BLaER1 treated with 17β-estradiol and CSF1 and Interleukin-3, amounts not matched to agents 10 nM and 100 nM (cell line): ENCODE results near the gene ITSN1.

Experiments used
- H3K27ac ChIP-seq, 11 experiments: shearing (Covaris generic); formaldehyde crosslinking; 2 replicates each; pipeline ENCODE4 v1.8.1; 2022
- H3K27me3 ChIP-seq, 11 experiments: shearing (Covaris generic); formaldehyde crosslinking; 2 replicates each; pipeline ENCODE4 v1.8.1; 2022
- H3K36me3 ChIP-seq, 11 experiments: shearing (Covaris generic); formaldehyde crosslinking; 2 replicates each; pipeline ENCODE4 v1.8.1; 2022
- H3K4me1 ChIP-seq, 10 experiments: shearing (Covaris generic); formaldehyde crosslinking; 2 replicates each; pipeline ENCODE4 v1.8.1; 2022
- H3K4me2 ChIP-seq, 11 experiments: shearing (Covaris generic); formaldehyde crosslinking; 2 replicates each; pipeline ENCODE4 v1.8.1; 2022
- H3K4me3 ChIP-seq, 10 experiments: shearing (Covaris generic); formaldehyde crosslinking; 2 replicates each; pipeline ENCODE4 v1.8.1; 2022
- H3K9ac ChIP-seq, 11 experiments: shearing (Covaris generic); formaldehyde crosslinking; 2 replicates each; pipeline ENCODE4 v1.8.1; 2022
- H3K9me3 ChIP-seq, 11 experiments: shearing (Covaris generic); formaldehyde crosslinking; replicated peaks in 1 of 11; 2 replicates each; pipeline ENCODE4 v1.8.1; 2022
- H4K20me1 ChIP-seq, 11 experiments: shearing (Covaris generic); formaldehyde crosslinking; 2 replicates each; pipeline ENCODE4 v1.8.1; 2022
- Cebpa-rat ChIP-seq, 11 experiments: shearing (Covaris generic); IDR thresholded peaks; 2 replicates each; pipeline ENCODE4 v1.8.1; 2022

Gene ITSN1

GRCh38 chr21:33732038-33732437 is 89.7 kb downstream of the ITSN1 start:
- Histone ChIP-seq H3K9me3 (no peaks in the 10 kb centered on the region), H3K4me3 (no peak overlapping the region), H3K36me3 (peaks cover 0 to 57% (median 0%) of the 10 kb centered on the region in 11 experiments; a peak in 6 of 22 replicates), H3K27ac (no peak overlapping the region), H3K4me2 (no peak overlapping the region), H3K9ac (no peak overlapping the region), H3K27me3 (no peaks in the 10 kb centered on the region), H4K20me1 (no peaks in the 10 kb centered on the region), H3K4me1 (peaks cover 0 to 27% (median 0%) of the 10 kb centered on the region in 10 experiments; a peak in 5 of 20 replicates)
- no peak for TF ChIP-seq Cebpa-rat (IDR thresholded peaks at IDR 0.05)

GRCh38 chr21:33733601-33734000 is 91.3 kb downstream of the ITSN1 start:
- TF ChIP-seq Cebpa-rat (IDR thresholded peaks at IDR 0.05): no peak

GRCh38 chr21:33734291-33734690 is 92.0 kb downstream of the ITSN1 start:
- H3K9ac ChIP-seq: no peak overlapping the region
- no peak for TF ChIP-seq Cebpa-rat (IDR thresholded peaks at IDR 0.05)
- no peaks in the 10 kb centered on the region for H4K20me1 ChIP-seq
- H3K27me3 ChIP-seq: no peaks in the 10 kb centered on the region
- peaks cover 0 to 58% (median 0%) of the 10 kb centered on the region in 11 experiments; a peak in 6 of 22 replicates for H3K36me3 ChIP-seq
- H3K27ac ChIP-seq: no peak overlapping the region
- no peak overlapping the region for H3K4me2 ChIP-seq
- H3K4me1 ChIP-seq: peaks cover 0 to 21% (median 0%) of the 10 kb centered on the region in 10 experiments; a peak in 3 of 20 replicates
- no peaks in the 10 kb centered on the region for H3K9me3 ChIP-seq
- H3K4me3 ChIP-seq: no peak overlapping the region

More at GRCh38 chr21:33733601-33734000, 91.3 kb downstream of the ITSN1 start:
- no peak overlapping the region for H3K27ac ChIP-seq
- peaks cover 0 to 58% (median 0%) of the 10 kb centered on the region in 11 experiments; a peak in 6 of 22 replicates for H3K36me3 ChIP-seq
- H3K4me3 ChIP-seq: no peak overlapping the region
- no peaks in the 10 kb centered on the region for H3K27me3 ChIP-seq
- H3K9me3 ChIP-seq: no peaks in the 10 kb centered on the region
- peaks cover 0 to 21% (median 0%) of the 10 kb centered on the region in 10 experiments; a peak in 3 of 20 replicates for H3K4me1 ChIP-seq
- H3K4me2 ChIP-seq: no peak overlapping the region
- H3K9ac ChIP-seq: no peak overlapping the region
- no peaks in the 10 kb centered on the region for H4K20me1 ChIP-seq

- H3K9me3 ChIP-seq: no peaks in the 10 kb centered on the region
- no peak overlapping the region for H3K4me3 ChIP-seq
- 0 out of 22 replicates have a peak, but pooled peaks cover 0 to 1% (median 0%) of the 10 kb centered on the region in 11 experiments for H4K20me1 ChIP-seq
- H3K27ac ChIP-seq: no peak overlapping the region
- peaks cover 0 to 21% (median 0%) of the 10 kb centered on the region in 10 experiments; a peak in 3 of 20 replicates for H3K4me1 ChIP-seq
- no peak overlapping the region for H3K4me2 ChIP-seq
- no peak overlapping the region for H3K9ac ChIP-seq
- TF ChIP-seq Cebpa-rat (IDR thresholded peaks at IDR 0.05): no peak
- H3K36me3 ChIP-seq: peaks cover 0 to 60% (median 0%) of the 10 kb centered on the region in 11 experiments; a peak in 6 of 22 replicates
- no peaks in the 10 kb centered on the region for H3K27me3 ChIP-seq
Observed at GRCh38 chr21:33734818-33735217, 92.5 kb downstream of the ITSN1 start.

- Histone ChIP-seq H4K20me1 (0 out of 22 replicates have a peak, but pooled peaks cover 0 to 7% (median 0%) of the 10 kb centered on the region in 11 experiments), H3K4me2 (no peak overlapping the region), H3K9me3 (no peaks in the 10 kb centered on the region), H3K27me3 (no peaks in the 10 kb centered on the region), H3K4me3 (no peak overlapping the region), H3K4me1 (peaks cover 0 to 21% (median 0%) of the 10 kb centered on the region in 10 experiments; a peak in 3 of 20 replicates), H3K9ac (no peak overlapping the region), H3K27ac (no peak overlapping the region), H3K36me3 (peaks cover 0 to 74% (median 0%) of the 10 kb centered on the region in 11 experiments; a peak in 6 of 22 replicates)
- TF ChIP-seq Cebpa-rat (IDR thresholded peaks at IDR 0.05): no peak
Observed at GRCh38 chr21:33736569-33736968, 94.3 kb downstream of the ITSN1 start.

- TF ChIP-seq Cebpa-rat (IDR thresholded peaks at IDR 0.05): no peak
- H3K4me2 ChIP-seq: no peak overlapping the region
Observed at GRCh38 chr21:33739701-33740100, 97.4 kb downstream of the ITSN1 start.

GRCh38 chr21:33747420-33747819 is 105.1 kb downstream of the ITSN1 start:
- H3K36me3 ChIP-seq: peaks cover 0 to 99% (median 14%) of the 10 kb centered on the region in 11 experiments; a peak in 16 of 22 replicates
- no peak overlapping the region for H3K4me3 ChIP-seq
- no peak overlapping the region for H3K4me2 ChIP-seq
- no peaks in the 10 kb centered on the region for H4K20me1 ChIP-seq
- H3K9ac ChIP-seq: no peak overlapping the region
- TF ChIP-seq Cebpa-rat (IDR thresholded peaks at IDR 0.05): no peak
- no peaks in the 10 kb centered on the region for H3K27me3 ChIP-seq
- H3K4me1 ChIP-seq: peaks cover 0 to 5% (median 0%) of the 10 kb centered on the region in 10 experiments; a peak in 2 of 20 replicates
- peaks cover 16 to 24% (median 18%) of the 10 kb centered on the region in 11 experiments for H3K9me3 ChIP-seq
- no peak overlapping the region for H3K27ac ChIP-seq

More at GRCh38 chr21:33739701-33740100, 97.4 kb downstream of the ITSN1 start:
- H3K27ac ChIP-seq: 0 out of 22 replicates have a peak overlapping the region, but pooled peaks of 1 of the 11 experiments have one; percentile 20
- no peak overlapping the region for H3K4me3 ChIP-seq
- H4K20me1 ChIP-seq: 0 out of 22 replicates have a peak, but pooled peaks cover 0 to 7% (median 0%) of the 10 kb centered on the region in 11 experiments
- no peaks in the 10 kb centered on the region for H3K4me1 ChIP-seq
- H3K27me3 ChIP-seq: no peaks in the 10 kb centered on the region
- H3K36me3 ChIP-seq: peaks cover 0 to 100% (median 0%) of the 10 kb centered on the region in 11 experiments; a peak in 6 of 22 replicates
- no peaks in the 10 kb centered on the region for H3K9me3 ChIP-seq
- no peak overlapping the region for H3K9ac ChIP-seq

- Histone ChIP-seq H3K4me3 (no peak overlapping the region), H3K36me3 (peaks cover 0 to 98% (median 14%) of the 10 kb centered on the region in 11 experiments; a peak in 16 of 22 replicates), H4K20me1 (no peaks in the 10 kb centered on the region), H3K27me3 (no peaks in the 10 kb centered on the region), H3K4me1 (peaks cover 0 to 5% (median 0%) of the 10 kb centered on the region in 10 experiments; a peak in 2 of 20 replicates), H3K27ac (no peak overlapping the region), H3K4me2 (no peak overlapping the region), H3K9ac (no peak overlapping the region), H3K9me3 (peaks cover 16 to 24% (median 18%) of the 10 kb centered on the region in 11 experiments)
- TF ChIP-seq Cebpa-rat (IDR thresholded peaks at IDR 0.05): no peak
Observed at GRCh38 chr21:33748903-33749302, 106.6 kb downstream of the ITSN1 start.

- H3K27ac ChIP-seq: no peak overlapping the region
- H3K9ac ChIP-seq: no peak overlapping the region
- no peak overlapping the region for H3K4me2 ChIP-seq
- TF ChIP-seq Cebpa-rat (IDR thresholded peaks at IDR 0.05): no peak
- peaks cover 0 to 5% (median 0%) of the 10 kb centered on the region in 10 experiments; a peak in 2 of 20 replicates for H3K4me1 ChIP-seq
- H3K9me3 ChIP-seq: peaks cover 16 to 24% (median 18%) of the 10 kb centered on the region in 11 experiments
- no peak overlapping the region for H3K4me3 ChIP-seq
- H3K27me3 ChIP-seq: no peaks in the 10 kb centered on the region
- peaks cover 0 to 98% (median 14%) of the 10 kb centered on the region in 11 experiments; a peak in 16 of 22 replicates for H3K36me3 ChIP-seq
- no peaks in the 10 kb centered on the region for H4K20me1 ChIP-seq
Observed at GRCh38 chr21:33750017-33750416, 107.7 kb downstream of the ITSN1 start.
